ENCODE measurements around the gene KCNAB2. TPM values are rescaled to one million over a fixed set of nuclear protein-coding genes. Genes with fewer than 3 reads are reported as not detected.

Gene KCNAB2
- total RNA-seq, 1 donor from 2014 or later: 19.3 TPM

DNA sequence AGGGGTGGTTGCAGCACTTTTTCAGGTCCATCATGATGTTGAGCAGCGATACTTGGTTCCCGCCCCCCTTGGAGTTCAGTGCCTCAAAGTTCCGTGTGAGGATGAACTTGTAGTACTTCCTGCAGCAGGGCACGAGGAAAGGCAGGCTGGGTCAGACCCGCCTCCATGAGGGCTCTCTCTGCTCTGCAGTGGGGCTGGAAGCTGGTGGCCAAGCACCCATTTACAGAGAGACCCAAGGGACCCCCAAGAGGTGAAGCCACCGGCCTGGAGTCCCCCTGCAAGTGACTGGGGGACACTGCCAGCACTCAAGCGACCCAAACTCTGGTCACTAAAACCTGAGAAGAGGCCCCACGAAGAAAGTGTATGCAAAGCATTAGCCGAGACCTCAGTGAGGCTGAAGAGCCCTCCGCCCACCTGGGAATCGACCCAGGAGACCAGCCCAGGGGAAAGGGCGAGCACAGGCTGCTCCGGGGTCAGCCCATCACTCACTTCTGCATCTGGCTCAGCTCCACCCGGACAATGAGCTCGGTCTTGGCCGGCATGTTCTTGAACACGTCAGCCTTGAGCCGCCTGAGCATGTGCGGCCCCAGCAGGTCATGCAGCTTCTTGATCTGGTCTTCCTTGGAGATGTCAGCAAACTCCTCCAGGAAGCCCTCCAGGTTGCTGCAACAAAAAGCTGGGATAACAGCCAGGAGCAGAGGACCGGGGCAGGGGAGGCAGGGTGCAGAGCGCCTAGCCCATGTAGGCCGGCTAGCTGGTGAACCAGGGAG, 89.2 kb downstream of the KCNAB2 start:
- DNase-seq (ENCODE audit: low spot score): no peak
- intact Hi-C loops (cut with DNase I): no loop called here

- intact Hi-C loops (cut with DNase I): no loop called here
- DNase-seq (ENCODE audit: low spot score): no peak
Measured at GRCh38 chr1:6136516-6137220, 91.0 kb downstream of the KCNAB2 start.

DNA sequence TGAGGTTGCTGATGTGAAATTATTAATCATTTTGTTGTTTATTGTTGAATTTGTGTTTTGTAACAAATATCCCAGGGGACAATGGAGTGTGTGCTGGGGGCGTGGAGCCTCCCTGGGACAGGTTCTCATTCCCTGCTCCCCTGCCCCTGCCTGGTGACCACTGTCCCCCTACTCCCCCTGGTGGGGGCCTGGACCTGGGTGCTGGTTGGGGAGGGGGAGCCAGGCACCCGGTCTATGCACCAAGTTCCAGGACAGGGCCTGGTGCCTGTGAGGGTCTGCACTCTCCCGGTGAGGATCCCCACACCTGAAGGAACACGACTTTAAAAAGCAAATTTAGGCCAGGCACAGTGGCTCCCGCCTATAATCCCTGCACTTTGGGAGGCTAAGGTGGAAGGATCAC, 92.1 kb downstream of the KCNAB2 start:
- intact Hi-C loops (cut with DNase I): no loop called here
- DNase-seq (ENCODE audit: low spot score): no peak

DNA sequence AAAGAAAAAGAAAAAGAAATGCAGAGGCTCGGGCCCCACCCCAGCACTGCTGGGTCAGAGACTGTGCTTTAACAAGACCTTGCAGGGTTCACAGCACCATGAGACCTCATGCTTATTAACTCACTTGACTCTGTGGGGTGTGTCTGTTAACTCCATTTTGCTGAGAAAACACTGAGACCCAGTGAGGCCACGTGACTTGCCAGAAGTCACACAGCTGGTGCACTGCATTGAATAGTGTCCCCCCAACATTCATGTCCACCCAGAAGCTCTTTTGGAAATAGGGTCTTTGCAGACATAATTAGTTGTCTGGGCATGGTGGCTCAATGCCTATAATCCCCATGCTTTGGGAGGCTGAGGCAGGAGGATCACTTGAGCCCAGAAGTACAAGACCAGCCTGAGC, 94.7 kb downstream of the KCNAB2 start:
- no peak for DNase-seq (ENCODE audit: low spot score)
- intact Hi-C loops (cut with DNase I): no loop called here

GRCh38 chr1:6141592-6141991, 95.9 kb downstream of the KCNAB2 start:
- DNase-seq (ENCODE audit: low spot score): no peak
- intact Hi-C loops (cut with DNase I): no loop called here

DNA sequence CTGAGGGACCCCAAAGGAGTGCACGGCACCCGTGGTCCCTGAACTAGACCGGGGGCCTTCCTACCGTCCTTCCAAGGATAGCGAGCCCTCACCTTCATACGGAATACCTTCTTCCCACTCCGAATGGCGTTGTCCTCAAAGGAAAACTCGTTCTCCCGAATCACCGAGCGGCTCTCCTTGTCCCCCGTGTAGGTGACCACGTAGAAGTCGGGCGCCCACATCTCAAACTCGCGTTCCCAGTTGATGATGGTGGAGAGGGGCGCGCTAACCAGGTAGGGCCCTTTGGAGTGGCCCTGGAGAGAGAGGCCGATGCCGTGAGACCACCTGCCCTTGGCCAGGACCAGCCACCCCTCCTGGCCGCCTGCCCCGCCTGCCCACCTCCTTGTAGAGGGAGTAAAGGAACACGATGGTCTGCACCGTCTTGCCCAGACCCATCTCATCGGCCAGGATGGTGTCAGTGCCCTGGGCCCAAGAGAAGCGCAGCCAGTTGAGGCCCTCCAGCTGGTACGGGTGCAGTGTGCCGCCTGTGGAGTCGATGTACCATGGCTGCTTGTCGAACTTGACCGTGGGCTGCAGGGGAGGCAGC, 96.4 kb downstream of the KCNAB2 start:
- intact Hi-C loops (cut with DNase I): no loop called here
- DNase-seq (ENCODE audit: low spot score): no peak

- intact Hi-C loops (cut with DNase I): no loop called here
- DNase-seq (ENCODE audit: low spot score): no peak
Measured at GRCh38 chr1:6142734-6143133, 97.0 kb downstream of the KCNAB2 start.

DNA sequence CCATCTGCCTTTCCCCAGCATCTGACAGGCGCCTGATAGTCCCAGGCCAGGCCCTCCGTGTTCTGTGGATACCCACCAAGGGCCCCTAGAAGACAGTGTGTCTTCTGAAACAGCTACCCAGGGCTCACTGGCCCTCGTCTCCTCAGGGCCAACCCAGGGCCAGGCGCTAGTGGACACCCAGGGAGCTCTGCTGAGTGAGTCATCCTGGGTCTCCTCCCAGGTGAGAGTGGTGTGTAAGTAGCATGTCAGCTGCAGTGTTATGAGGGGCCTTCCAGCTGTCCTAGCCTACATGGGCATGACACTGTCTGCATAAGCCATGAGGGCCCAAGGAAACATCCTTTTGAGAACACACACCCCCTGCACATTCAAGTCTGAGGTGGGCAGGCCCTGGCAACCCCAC, 97.7 kb downstream of the KCNAB2 start:
- intact Hi-C loops (cut with DNase I): no loop called here

GRCh38 chr1:6144175-6144574, 98.5 kb downstream of the KCNAB2 start:
- DNase-seq (ENCODE audit: low spot score): no peak
- intact Hi-C loops (cut with DNase I): no loop called here

More for the DNA sequence above, 97.7 kb downstream of the KCNAB2 start:
- no peak for DNase-seq (ENCODE audit: low spot score)

GRCh38 chr1:6144647-6145395, 99.1 kb downstream of the KCNAB2 start:
- intact Hi-C loops (cut with DNase I): no loop called here
- no peak for DNase-seq (ENCODE audit: low spot score)

DNA sequence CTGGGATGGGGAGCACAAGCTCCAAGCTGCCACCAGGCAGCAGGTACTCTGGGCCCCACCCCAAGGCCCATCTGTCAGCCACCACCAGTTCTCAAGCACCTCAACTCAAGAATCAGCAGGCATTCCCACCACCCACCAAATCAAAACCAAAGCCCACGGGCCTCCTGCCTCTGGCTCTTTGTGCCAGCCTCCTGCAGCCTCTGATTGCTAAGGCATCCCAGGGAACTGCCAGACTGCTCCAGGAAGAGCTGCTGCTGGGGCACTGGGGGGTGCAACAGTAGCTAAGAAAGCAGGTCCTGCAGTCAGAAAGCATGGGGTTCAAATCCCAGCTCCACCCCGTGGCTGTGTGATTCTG, 99.7 kb downstream of the KCNAB2 start:
- intact Hi-C loops (cut with DNase I): no loop called here
- no peak for DNase-seq (ENCODE audit: low spot score)

GRCh38 chr1:6145864-6146410, 100.2 kb downstream of the KCNAB2 start:
- no peak for DNase-seq (ENCODE audit: low spot score)
- intact Hi-C loops (cut with DNase I): no loop called here

DNA sequence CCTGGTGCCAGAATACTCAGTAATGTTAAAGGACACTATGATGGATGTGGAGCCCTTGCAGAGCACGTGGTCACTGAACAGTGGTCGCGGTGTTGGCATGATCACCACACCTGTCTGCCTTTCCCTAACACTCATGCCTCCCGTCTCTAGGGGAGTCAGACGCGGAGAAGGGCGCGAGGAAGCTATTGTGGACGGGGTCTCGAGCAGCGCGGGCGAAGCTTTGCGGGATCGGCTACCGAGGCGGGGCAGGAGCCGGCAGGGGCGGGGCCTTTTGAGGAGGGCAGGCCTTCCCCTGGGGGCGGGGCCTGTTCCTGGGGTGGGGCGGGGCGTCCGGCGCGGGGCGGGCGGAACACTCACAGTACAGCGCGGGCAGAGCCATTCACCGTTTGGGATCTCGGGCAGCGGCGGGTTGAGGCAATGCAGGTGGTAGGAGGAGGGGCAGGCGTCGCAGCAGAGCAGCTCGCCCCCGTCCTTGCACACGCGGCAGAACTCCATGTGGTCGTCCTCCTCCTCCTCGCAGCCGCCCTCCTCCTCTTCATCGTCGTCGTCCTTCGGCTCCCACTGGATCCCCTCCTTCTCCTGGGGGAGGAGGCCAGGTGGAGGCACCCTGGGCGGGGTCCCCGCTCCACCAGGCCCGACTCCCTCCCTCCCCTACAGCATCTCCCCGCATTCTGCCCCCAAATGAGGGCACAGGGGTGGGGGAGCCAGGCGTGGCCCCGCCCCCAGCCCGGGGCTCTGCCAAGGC, 103.0 kb downstream of the KCNAB2 start:
- intact Hi-C loops (cut with DNase I): no loop called here
- DNase-seq (ENCODE audit: low spot score): no peak

DNA sequence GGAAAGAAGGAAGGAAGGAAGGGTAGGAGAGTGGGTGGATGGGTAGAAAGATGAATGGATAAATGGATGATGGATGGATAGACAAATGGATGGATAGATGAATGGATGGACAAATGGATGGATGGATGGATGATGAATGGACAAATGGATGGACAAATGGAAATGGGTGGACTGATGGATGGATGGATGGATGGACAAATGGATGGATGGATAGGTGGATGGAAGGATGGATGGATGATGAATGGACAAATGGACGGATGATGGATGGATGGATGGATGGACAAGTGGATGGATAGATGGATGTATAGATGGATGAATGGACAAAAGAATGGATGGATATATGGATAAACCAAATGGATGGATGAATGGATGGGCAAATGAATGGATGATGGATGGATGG, 103.9 kb downstream of the KCNAB2 start:
- no peak for DNase-seq (ENCODE audit: low spot score)
- intact Hi-C loops (cut with DNase I): no loop called here

DNA sequence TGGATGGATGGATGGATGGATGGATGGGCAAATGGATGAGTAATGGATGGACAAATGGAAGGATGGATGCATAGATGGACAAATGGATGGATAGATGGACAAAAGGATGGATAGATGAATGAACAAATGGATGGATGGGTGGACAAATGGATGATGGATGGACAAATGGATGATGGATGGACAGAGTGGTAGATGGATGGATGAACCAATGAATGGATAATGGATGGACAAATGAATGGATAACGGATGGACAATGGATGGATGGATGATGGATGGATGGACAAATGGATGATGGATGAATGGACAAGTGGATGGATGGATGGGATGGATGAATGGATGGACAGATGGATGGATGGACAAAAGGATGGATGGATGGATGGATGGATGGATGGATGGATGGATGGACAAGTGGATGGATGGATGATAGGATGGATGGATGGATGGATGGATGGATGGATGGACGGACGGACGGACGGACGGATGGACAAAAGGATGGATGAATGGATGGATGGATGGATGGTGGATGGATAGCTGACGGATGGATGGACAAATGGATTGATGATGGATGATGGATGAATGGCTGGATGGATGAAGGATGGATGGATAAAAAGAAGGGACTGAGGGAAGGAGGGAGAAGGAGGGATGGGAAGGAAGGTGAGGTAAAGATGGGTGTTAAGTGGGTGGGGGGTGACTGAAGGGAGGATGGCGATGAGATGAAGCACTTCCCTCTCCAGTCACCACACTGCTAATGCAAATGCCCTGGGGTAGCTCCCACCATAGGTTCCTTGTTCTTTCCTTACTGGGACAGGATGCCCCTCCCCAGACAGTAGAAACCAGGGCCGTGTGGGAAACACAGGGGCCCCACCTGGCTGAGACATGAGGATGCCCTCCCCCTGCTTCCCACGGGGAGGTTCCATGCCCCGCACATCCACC, 104.6 kb downstream of the KCNAB2 start:
- DNase-seq (ENCODE audit: low spot score): no peak
- intact Hi-C loops (cut with DNase I): no loop called here

All from cardiac septum (tissue), 1 donor.